AG04450 (cell line): ENCODE results near the gene SERTAD4. TPM values are rescaled to one million over a fixed set of nuclear protein-coding genes. Genes with fewer than 3 reads are reported as not detected.

ENCODE experiments used
- CTCF ChIA-PET: fragments of 300-600, 350-600 bp; formaldehyde crosslinking; extraction: SDS; loops from one replicate; lab custom pipeline; 2022; ENCODE audit warnings: antibody characterized with exemption, inconsistent platforms; lab: Charles Lee
- POLR2A ChIA-PET: fragments of 350-600 bp; formaldehyde crosslinking; extraction: SDS; loops from one replicate; lab custom pipeline; 2021; ENCODE audit warnings: antibody characterized with exemption, inconsistent platforms; lab: Yijun Ruan, JAX
- DNase-seq: peaks from one replicate; pipeline ENCODE4 v3.0.0-alpha.2; 2011; ENCODE audit warnings: low read depth, low spot score
- H3K27ac ChIP-seq: one replicate; pipeline ENCODE4 v1.5.1; 2012; ENCODE audit warnings: low read depth, low read length, control low read depth
- H3K27me3 ChIP-seq: one replicate; pipeline ENCODE4 v1.6.0; 2012; ENCODE audit warnings: low read length; ENCODE audit not compliant: control insufficient read depth, insufficient read depth
- H3K4me3 ChIP-seq: 2 replicates; pipeline ENCODE4 v1.5.1; 2011; ENCODE audit warnings: mild to moderate bottlenecking, low read depth, low read length, control low read depth
- H3K9me3 ChIP-seq: 2 replicates; pipeline ENCODE4 v1.5.1; 2012; ENCODE audit warnings: low read length; ENCODE audit not compliant: control insufficient read depth, insufficient read depth
- CTCF ChIP-seq: IDR thresholded peaks from 2 replicates; pipeline ENCODE4 v1.5.1; 2011; ENCODE audit warnings: low read depth, low read length, control low read depth, inconsistent platforms
- polyA plus RNA-seq: library from polyadenylated mRNA; depleted of rRNA; stranded (reverse); fragments of >200 nt; gene quantifications from 2 replicates; pipeline ENCODE4 v1.2.3, GENCODE V29; 2011

SERTAD4 gene
- polyA plus RNA-seq, 1 experiment = 1.7 TPM

DNA sequence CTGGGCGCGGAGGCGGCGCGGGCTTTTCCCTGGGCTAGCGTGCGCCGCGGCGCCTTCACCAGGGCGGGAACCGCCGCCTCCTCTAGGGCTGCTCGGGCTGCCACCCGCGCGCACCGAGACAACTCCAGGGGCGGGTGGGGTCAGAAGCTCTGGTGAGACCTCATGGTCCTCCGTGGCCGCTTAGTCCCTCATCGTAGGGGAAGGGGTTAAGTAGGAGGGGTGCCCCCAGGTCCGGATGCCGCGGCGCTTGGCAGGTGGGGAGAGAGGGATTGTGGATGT, 559 bp downstream of the SERTAD4 start:
- Histone ChIP-seq H3K4me3 (peak overlapping the region; percentile 69), H3K27ac (peak overlapping the region; percentile 13), H3K9me3 (no peaks in the 10 kb centered on the region; the same call in 1 of the 2 replicates), H3K27me3 (peaks cover 10% of the 10 kb centered on the region)
- DNase-seq = no peak
- TF ChIP-seq CTCF = no peak
- ChIA-PET POLR2A (interaction anchor here (1.1 kb wide), 1 partner anchor 13 kb away, joined by 3 read pairs; no protein-coding TSS in a partner anchor), CTCF (interaction anchor here (1.1 to 1.5 kb wide), 2 partner anchors 69 to 89 kb away, joined by 3 to 5 read pairs; no protein-coding TSS in a partner anchor)

DNA sequence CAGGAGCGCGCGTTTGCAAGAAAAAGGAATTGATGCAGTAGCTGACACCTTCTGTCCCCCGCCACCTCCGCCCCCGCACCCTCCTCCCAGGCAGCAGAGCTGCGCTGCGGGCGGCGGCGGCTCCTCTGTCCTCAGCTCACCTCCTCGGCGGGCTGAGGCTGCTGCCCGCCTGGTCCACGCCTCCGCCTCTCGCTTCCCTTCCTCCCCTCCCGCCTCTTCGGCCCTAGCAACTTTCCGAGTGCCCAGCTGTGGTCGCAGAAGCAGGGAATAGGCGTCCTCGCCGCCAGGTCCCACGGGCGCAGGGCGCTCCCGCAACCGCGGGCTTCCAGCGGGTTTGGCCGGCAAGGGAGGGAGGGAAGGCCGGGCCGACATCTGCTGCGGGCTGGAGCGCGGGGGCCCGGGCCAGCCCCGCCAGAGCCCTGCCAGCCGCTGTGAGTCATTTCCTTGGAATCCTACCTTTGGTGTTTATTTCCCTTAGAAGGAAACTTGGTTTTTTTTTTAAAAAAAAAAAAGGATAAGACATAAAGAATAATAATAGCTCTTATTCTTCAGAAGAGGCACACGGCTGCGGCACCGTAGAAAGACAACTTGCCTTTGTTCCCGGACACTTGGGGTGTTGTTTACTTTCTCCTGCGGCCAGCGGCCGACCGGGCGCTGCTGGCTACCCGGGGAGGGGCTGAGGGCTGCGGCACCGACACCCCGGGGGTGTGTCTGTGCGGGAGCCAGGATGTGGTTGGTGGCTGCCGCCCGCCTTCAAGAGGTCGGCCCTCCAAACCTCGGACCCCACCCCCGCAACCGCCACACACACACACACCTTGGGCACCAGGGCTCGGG, 1.1 kb downstream of the SERTAD4 start:
- Histone ChIP-seq H3K27me3 (peaks cover 10% of the 10 kb centered on the region), H3K27ac (peak overlapping the region; percentile 13), H3K9me3 (no peaks in the 10 kb centered on the region; the same call in 1 of the 2 replicates), H3K4me3 (peak overlapping the region; percentile 69)
- ChIA-PET CTCF (interaction anchor here (0.6 to 1.5 kb wide), 3 partner anchors 68 to 196 kb away, joined by 3 to 5 read pairs (median 3); no protein-coding TSS in a partner anchor), POLR2A (interaction anchor here (0.6 to 1.1 kb wide), 3 partner anchors 12 to 503 kb away, joined by 3 read pairs; no protein-coding TSS in a partner anchor)
- no peak for DNase-seq
- TF ChIP-seq CTCF = no peak

DNA sequence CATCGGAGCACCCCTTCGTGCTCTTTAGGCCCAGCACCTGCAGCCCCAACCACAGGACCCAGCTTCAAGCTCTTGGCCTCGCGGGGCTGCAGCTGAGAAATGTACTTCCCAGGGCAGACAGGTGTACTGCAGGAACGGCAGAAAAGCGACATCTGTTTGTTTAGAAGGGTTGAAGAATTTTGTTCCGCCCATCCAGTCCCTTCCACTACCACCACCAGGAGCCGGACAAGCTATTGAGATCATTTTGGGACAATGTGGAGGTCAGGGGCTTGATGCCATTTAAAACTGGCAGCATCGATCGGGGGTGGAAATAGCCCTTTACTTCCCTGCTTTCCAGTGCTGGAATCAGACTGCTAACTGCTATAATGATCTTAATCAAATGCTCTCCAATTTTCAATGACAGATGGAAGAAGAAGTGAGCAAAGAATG, 1.7 kb downstream of the SERTAD4 start:
- no peak for TF ChIP-seq CTCF
- ChIA-PET CTCF (interaction anchor here (0.6 to 1.5 kb wide), 3 partner anchors 67 to 195 kb away, joined by 3 to 5 read pairs (median 3); no protein-coding TSS in a partner anchor), POLR2A (interaction anchor here (0.7 to 1.1 kb wide), 2 partner anchors 12 to 66 kb away, joined by 3 read pairs; no protein-coding TSS in a partner anchor)
- Histone ChIP-seq H3K9me3 (no peaks in the 10 kb centered on the region; the same call in 1 of the 2 replicates), H3K4me3 (peak overlapping the region; percentile 69; the same call in 1 of the 2 replicates), H3K27me3 (peaks cover 7% of the 10 kb centered on the region), H3K27ac (no peak overlapping the region)
- no peak for DNase-seq

- CTCF ChIA-PET = no interaction called here
- POLR2A ChIA-PET = no interaction called here
These were observed 2.9 kb downstream of the SERTAD4 start for GRCh38 chr1:210235363-210236053.

More at GRCh38 chr1:210235363-210236053, 2.9 kb downstream of the SERTAD4 start:
- H3K27me3 ChIP-seq = peaks cover 7% of the 10 kb centered on the region
- no peak for DNase-seq
- no peak for TF ChIP-seq CTCF
- H3K9me3 ChIP-seq = no peaks in the 10 kb centered on the region; the same call in 1 of the 2 replicates
- no peak overlapping the region for H3K4me3 ChIP-seq
- no peak overlapping the region for H3K27ac ChIP-seq
